HepG2 (cell line): ENCODE measurements around the gene VWA7. TPM values are rescaled to one million over a fixed set of nuclear protein-coding genes. Genes with fewer than 3 reads are reported as not detected.

Source experiments
- BORCS8-MEF2B ChIP-seq: sonication (generic); formaldehyde crosslinking; IDR thresholded peaks from 2 replicates; pipeline ENCODE4 v1.8.0; 2022; ENCODE audit warnings: mild to moderate bottlenecking, missing genetic modification reagents
- HMG20A ChIP-seq: IDR thresholded peaks from 2 replicates; pipeline ENCODE4 v1.6.1; 2016; ENCODE audit warnings: borderline replicate concordance
- HNF4A ChIP-seq: sonication (generic); formaldehyde crosslinking; IDR thresholded peaks from 2 replicates; pipeline ENCODE4 v1.4.0; 2020; ENCODE audit warnings: missing genetic modification reagents
- HOXA3 ChIP-seq: sonication (generic); formaldehyde crosslinking; IDR thresholded peaks from 2 replicates; pipeline ENCODE4 v1.5.0; 2020; ENCODE audit warnings: missing genetic modification reagents
- ONECUT2 ChIP-seq: sonication (generic); formaldehyde crosslinking; IDR thresholded peaks from 2 replicates; pipeline ENCODE4 v1.4.0; 2020; ENCODE audit warnings: missing genetic modification reagents
- RELA ChIP-seq: sonication (generic); formaldehyde crosslinking; IDR thresholded peaks from 2 replicates; pipeline ENCODE4 v1.4.0; 2020; ENCODE audit warnings: missing genetic modification reagents
- SSRP1 ChIP-seq: IDR thresholded peaks from 2 replicates; pipeline ENCODE4 v1.6.1; 2016; ENCODE audit warnings: control low read depth
- TRIM24 ChIP-seq: sonication (generic); formaldehyde crosslinking; IDR thresholded peaks from 2 replicates; pipeline ENCODE4 v1.8.0; 2022; ENCODE audit warnings: mild to moderate bottlenecking, missing genetic modification reagents
- ZNF205 ChIP-seq: IDR thresholded peaks from 2 replicates; pipeline ENCODE4 v1.6.1; 2018; ENCODE audit warnings: missing biosample characterization, missing genetic modification reagents
- ZNF501 ChIP-seq: sonication (generic); formaldehyde crosslinking; IDR thresholded peaks from 2 replicates; pipeline ENCODE4 v1.5.1; 2020; ENCODE audit warnings: mild to moderate bottlenecking, moderate library complexity, missing genetic modification reagents
- ZNF563 ChIP-seq: sonication (generic); formaldehyde crosslinking; IDR thresholded peaks from 2 replicates; pipeline ENCODE4 v1.8.0; 2022; ENCODE audit warnings: mild to moderate bottlenecking, moderate library complexity, missing genetic modification reagents
- ZNF703 ChIP-seq: sonication (generic); formaldehyde crosslinking; IDR thresholded peaks from 2 replicates; pipeline ENCODE4 v1.5.1; 2020; ENCODE audit warnings: missing genetic modification reagents, mild to moderate bottlenecking, moderate library complexity, borderline replicate concordance
- ZNF772 ChIP-seq: sonication (generic); formaldehyde crosslinking; IDR thresholded peaks from 2 replicates; pipeline ENCODE4 v1.5.0; 2020; ENCODE audit warnings: mild to moderate bottlenecking, missing genetic modification reagents
- polyA plus RNA-seq, 8 experiments: library from polyadenylated mRNA; depleted of rRNA in 3 of 8; stranded (reverse) in 7 of 8; unstranded in 1 of 8; fragments of >200 nt; fragmentation: Illumina TruSeq in 4 of 8; extraction: Trizol in 4 of 8; gene quantifications; 2 replicates each; pipeline versions ENCODE4 v1.2.1 to v1.2.3, GENCODE V29; 2011 to 2016; ENCODE audit warnings: low read depth in 4 of 8, missing spikeins in 1 of 8, mixed read lengths in 1 of 8; ENCODE audit not compliant: insufficient read depth in 1 of 8
- total RNA-seq, 5 experiments: library from RNA; depleted of rRNA; stranded (reverse); fragments of >200 nt; fragmentation: Illumina TruSeq; extraction: Trizol; gene quantifications; 2 replicates each; pipeline ENCODE4 v1.2.3, GENCODE V29; 2016; ENCODE audit warnings: low read depth in 1 of 5
- TF ChIP-seq, protein P1 (sequence below): sonication (generic); formaldehyde crosslinking; IDR thresholded peaks from 2 replicates; pipeline ENCODE4 v1.4.0; 2020; ENCODE audit warnings: missing genetic modification reagents, borderline replicate concordance
- TF ChIP-seq, protein P2 (sequence below): sonication (generic); formaldehyde crosslinking; IDR thresholded peaks from 2 replicates; pipeline ENCODE4 v1.4.0; 2020; ENCODE audit warnings: missing genetic modification reagents
- TF ChIP-seq, protein P3 (sequence below), 2 experiments: sonication (generic) in 1 of 2; formaldehyde crosslinking in 1 of 2; IDR thresholded peaks; 2 replicates each; pipeline versions ENCODE4 v1.5.1 to v1.6.1; 2011 to 2020; ENCODE audit warnings: borderline replicate concordance in 1 of 2, low read depth in 1 of 2, low read length in 1 of 2, mild to moderate bottlenecking in 1 of 2, missing genetic modification reagents in 1 of 2, moderate library complexity in 1 of 2
- TF ChIP-seq, protein P4 (sequence below): IDR thresholded peaks from 2 replicates; pipeline ENCODE4 v1.6.1; 2016; ENCODE audit warnings: low read depth
- TF ChIP-seq, protein P5 (sequence below): sonication (generic); formaldehyde crosslinking; IDR thresholded peaks from 2 replicates; pipeline ENCODE4 v1.5.0; 2020; ENCODE audit warnings: missing genetic modification reagents, mild to moderate bottlenecking, borderline replicate concordance
- TF ChIP-seq, protein P6 (sequence below): sonication (generic); formaldehyde crosslinking; IDR thresholded peaks from 2 replicates; pipeline ENCODE4 v1.4.0; 2020; ENCODE audit warnings: missing genetic modification reagents

VWA7 gene
- total and polyA plus RNA-seq, 2 of the 13 experiments (the other 11 are each of a cell fraction or from before 2014, with no cell fraction given) = 0.86 to 3.3 TPM

DNA sequence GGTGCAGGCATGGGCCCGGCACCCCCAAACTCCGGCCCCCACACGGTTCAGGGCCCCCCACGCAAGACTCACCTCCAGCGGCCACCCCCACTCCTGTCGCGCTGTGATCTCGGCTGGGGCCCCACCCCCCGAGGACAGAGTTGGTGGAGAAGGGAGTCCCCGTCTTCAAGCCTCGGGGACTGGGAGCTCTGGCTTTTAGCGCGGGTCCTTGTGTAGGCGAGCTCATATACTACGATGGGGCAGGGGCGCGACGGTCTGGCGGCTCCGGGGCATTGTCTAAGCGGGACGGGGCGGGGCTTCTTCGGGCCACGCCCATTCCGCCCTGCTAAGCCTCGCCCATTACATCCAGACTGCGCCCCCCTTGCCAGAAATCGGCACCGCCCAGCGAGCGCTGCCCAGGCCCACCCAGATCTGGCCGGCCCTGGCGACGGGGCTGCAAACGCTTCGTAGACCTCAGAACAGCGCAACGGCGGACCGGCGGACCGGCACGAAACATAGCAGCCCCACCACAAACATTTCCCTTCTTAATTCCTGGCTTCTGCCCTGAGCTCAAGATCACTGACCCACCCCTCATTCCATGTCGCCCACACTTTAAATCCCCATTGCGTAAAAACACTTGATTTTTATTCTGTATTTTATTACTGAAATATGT lies 47.0 kb downstream of the VWA7 start (continued):
- TF ChIP-seq BORCS8-MEF2B (peak; percentile 65; the same call in 1 of the 2 replicates), RELA (no peak), ZNF501 (CRISPR knock-in tag) (peak; percentile 92), ZNF772 (CRISPR knock-in tag) (peak; percentile 88), ZNF703 (no peak; the same call in 1 of the 2 replicates), SSRP1 (peak; percentile 79; the same call in 1 of the 2 replicates), ZNF563 (CRISPR knock-in tag) (peak; percentile 83), HMG20A (CRISPR knock-in tag) (no peak), ONECUT2 (CRISPR knock-in tag) (no peak), ZNF205 (CRISPR knock-in tag) (0 out of 2 replicates have a peak, but pooled peaks have one; percentile 12), HOXA3 (CRISPR knock-in tag) (peak; percentile 53), HNF4A (CRISPR knock-in tag) (0 out of 2 replicates have a peak, but pooled peaks have one; percentile 2), TRIM24 (CRISPR knock-in tag) (no peak)
- TF ChIP-seq, protein P1, sequence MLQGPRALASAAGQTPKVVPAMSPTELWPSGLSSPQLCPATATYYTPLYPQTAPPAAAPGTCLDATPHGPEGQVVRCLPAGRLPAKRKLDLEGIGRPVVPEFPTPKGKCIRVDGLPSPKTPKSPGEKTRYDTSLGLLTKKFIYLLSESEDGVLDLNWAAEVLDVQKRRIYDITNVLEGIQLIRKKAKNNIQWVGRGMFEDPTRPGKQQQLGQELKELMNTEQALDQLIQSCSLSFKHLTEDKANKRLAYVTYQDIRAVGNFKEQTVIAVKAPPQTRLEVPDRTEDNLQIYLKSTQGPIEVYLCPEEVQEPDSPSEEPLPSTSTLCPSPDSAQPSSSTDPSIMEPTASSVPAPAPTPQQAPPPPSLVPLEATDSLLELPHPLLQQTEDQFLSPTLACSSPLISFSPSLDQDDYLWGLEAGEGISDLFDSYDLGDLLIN (CRISPR knock-in tag) = no peak; the same call in 1 of the 2 replicates
- TF ChIP-seq, protein P2, sequence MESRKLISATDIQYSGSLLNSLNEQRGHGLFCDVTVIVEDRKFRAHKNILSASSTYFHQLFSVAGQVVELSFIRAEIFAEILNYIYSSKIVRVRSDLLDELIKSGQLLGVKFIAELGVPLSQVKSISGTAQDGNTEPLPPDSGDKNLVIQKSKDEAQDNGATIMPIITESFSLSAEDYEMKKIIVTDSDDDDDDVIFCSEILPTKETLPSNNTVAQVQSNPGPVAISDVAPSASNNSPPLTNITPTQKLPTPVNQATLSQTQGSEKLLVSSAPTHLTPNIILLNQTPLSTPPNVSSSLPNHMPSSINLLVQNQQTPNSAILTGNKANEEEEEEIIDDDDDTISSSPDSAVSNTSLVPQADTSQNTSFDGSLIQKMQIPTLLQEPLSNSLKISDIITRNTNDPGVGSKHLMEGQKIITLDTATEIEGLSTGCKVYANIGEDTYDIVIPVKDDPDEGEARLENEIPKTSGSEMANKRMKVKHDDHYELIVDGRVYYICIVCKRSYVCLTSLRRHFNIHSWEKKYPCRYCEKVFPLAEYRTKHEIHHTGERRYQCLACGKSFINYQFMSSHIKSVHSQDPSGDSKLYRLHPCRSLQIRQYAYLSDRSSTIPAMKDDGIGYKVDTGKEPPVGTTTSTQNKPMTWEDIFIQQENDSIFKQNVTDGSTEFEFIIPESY (CRISPR knock-in tag) = peak; percentile 93
- TF ChIP-seq, protein P3, sequence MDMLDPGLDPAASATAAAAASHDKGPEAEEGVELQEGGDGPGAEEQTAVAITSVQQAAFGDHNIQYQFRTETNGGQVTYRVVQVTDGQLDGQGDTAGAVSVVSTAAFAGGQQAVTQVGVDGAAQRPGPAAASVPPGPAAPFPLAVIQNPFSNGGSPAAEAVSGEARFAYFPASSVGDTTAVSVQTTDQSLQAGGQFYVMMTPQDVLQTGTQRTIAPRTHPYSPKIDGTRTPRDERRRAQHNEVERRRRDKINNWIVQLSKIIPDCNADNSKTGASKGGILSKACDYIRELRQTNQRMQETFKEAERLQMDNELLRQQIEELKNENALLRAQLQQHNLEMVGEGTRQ (IDR thresholded peaks at IDR 0.05; ENCODE audit: low read depth, low read length) = no peak
- TF ChIP-seq, protein P3 (CRISPR knock-in tag; IDR thresholded peaks at IDR 0.05; ENCODE audit: borderline replicate concordance) = no peak
- TF ChIP-seq, protein P4, sequence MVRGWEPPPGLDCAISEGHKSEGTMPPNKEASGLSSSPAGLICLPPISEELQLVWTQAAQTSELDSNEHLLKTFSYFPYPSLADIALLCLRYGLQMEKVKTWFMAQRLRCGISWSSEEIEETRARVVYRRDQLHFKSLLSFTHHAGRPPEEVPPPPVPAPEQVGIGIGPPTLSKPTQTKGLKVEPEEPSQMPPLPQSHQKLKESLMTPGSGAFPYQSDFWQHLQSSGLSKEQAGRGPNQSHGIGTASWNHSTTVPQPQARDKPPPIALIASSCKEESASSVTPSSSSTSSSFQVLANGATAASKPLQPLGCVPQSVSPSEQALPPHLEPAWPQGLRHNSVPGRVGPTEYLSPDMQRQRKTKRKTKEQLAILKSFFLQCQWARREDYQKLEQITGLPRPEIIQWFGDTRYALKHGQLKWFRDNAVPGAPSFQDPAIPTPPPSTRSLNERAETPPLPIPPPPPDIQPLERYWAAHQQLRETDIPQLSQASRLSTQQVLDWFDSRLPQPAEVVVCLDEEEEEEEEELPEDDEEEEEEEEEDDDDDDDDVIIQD (CRISPR knock-in tag) = no peak
- TF ChIP-seq, protein P5, sequence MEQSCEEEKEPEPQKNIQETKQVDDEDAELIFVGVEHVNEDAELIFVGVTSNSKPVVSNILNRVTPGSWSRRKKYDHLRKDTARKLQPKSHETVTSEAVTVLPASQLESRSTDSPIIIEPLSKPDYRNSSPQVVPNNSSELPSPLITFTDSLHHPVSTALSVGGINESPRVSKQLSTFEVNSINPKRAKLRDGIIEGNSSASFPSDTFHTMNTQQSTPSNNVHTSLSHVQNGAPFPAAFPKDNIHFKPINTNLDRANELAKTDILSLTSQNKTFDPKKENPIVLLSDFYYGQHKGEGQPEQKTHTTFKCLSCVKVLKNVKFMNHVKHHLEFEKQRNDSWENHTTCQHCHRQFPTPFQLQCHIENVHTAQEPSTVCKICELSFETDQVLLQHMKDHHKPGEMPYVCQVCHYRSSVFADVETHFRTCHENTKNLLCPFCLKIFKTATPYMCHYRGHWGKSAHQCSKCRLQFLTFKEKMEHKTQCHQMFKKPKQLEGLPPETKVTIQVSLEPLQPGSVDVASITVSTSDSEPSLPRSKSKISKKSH (CRISPR knock-in tag) = peak; percentile 24; the same call in 1 of the 2 replicates
- TF ChIP-seq, protein P6, sequence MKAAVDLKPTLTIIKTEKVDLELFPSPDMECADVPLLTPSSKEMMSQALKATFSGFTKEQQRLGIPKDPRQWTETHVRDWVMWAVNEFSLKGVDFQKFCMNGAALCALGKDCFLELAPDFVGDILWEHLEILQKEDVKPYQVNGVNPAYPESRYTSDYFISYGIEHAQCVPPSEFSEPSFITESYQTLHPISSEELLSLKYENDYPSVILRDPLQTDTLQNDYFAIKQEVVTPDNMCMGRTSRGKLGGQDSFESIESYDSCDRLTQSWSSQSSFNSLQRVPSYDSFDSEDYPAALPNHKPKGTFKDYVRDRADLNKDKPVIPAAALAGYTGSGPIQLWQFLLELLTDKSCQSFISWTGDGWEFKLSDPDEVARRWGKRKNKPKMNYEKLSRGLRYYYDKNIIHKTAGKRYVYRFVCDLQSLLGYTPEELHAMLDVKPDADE (CRISPR knock-in tag) = no peak
